DOHH2 (cell line): ENCODE data around the gene MYOG.

ENCODE experiments used
- CTCF ChIP-seq: fragments of 200-600 bp; sonication (generic); IDR thresholded peaks from one replicate; pipeline ENCODE4 v1.5.1; 2014; ENCODE audit warnings: antibody characterized with exemption, mild to moderate bottlenecking, low read depth, low read length; ENCODE audit not compliant: poor library complexity, severe bottlenecking
- EZH2phosphoT487 ChIP-seq: fragments of 200-600 bp; sonication (generic); IDR thresholded peaks from 2 replicates; pipeline ENCODE4 v1.6.1; 2017; ENCODE audit warnings: borderline replicate concordance, mild to moderate bottlenecking, antibody characterized with exemption, low read length, moderate library complexity, mixed read lengths

GRCh38 chr1:203034422-203035110, 51.2 kb downstream of the MYOG start:
- no peak for TF ChIP-seq CTCF
- TF ChIP-seq EZH2phosphoT487: no peak
